Keratinocyte (primary cell): ENCODE data around the gene CPEB2. TPM values are rescaled to one million over a fixed set of nuclear protein-coding genes. Genes with fewer than 3 reads are reported as not detected.
"Not testable (repeated sequence)": the region's sequence is repeated elsewhere in the genome, so short reads cannot be mapped to it uniquely, and the experiment has no call there.

ENCODE experiments used
- DNase-seq: peaks from one replicate; pipeline ENCODE4 v3.0.0-alpha.2; 2011; ENCODE audit warnings: low read depth, missing footprints, low spot score
- FAIRE-seq: peaks from 2 replicates; lab custom pipeline; 2011; peaks lifted over from hg19 to GRCh38; lab: Jason Lieb, UNC
- H2AFZ ChIP-seq: 2 replicates; pipeline ENCODE4 v1.6.0; 2012; ENCODE audit warnings: low read length, control low read depth, inconsistent platforms; ENCODE audit not compliant: control insufficient read depth
- H3K27ac ChIP-seq: 2 replicates; pipeline ENCODE4 v1.5.1; 2011; ENCODE audit warnings: low read length; ENCODE audit not compliant: control insufficient read depth, insufficient read depth
- H3K27me3 ChIP-seq: 3 replicates; pipeline ENCODE4 v1.6.0; 2011; ENCODE audit warnings: low read length; ENCODE audit not compliant: control insufficient read depth, insufficient read depth; ENCODE audit errors: extremely low read depth
- H3K36me3 ChIP-seq, 2 experiments: 2 replicates in 1 of 2; 3 replicates in 1 of 2; pipeline ENCODE4 v1.5.1; 2011; ENCODE audit warnings: low read length in 2 of 2, mild to moderate bottlenecking in 1 of 2; ENCODE audit not compliant: control insufficient read depth in 2 of 2, insufficient read depth in 2 of 2; ENCODE audit errors: extremely low read depth in 1 of 2
- H3K4me1 ChIP-seq: 3 replicates; pipeline ENCODE4 v1.5.1; 2011; ENCODE audit warnings: low read length; ENCODE audit not compliant: control insufficient read depth, insufficient read depth; ENCODE audit errors: extremely low read depth
- H3K4me2 ChIP-seq: 3 replicates; pipeline ENCODE4 v1.6.0; 2011; ENCODE audit warnings: low read depth, low read length; ENCODE audit not compliant: control insufficient read depth, insufficient read depth; ENCODE audit errors: extremely low read depth
- H3K4me3 ChIP-seq, 3 experiments: fragments of 200-600 bp in 1 of 3; sonication (generic) in 1 of 3; 2 replicates in 2 of 3; 3 replicates in 1 of 3; pipeline ENCODE4 v1.5.1; 2011 to 2016; ENCODE audit warnings: low read length in 3 of 3, mild to moderate bottlenecking in 3 of 3, control low read depth in 2 of 3, inconsistent platforms in 1 of 3, low read depth in 1 of 3, mixed read lengths in 1 of 3, mixed run types in 1 of 3, moderate library complexity in 1 of 3; ENCODE audit not compliant: control insufficient read depth in 2 of 3, insufficient read depth in 2 of 3; ENCODE audit errors: extremely low read depth in 1 of 3
- H3K79me2 ChIP-seq: 2 replicates; pipeline ENCODE4 v1.6.0; 2012; ENCODE audit warnings: low read length; ENCODE audit not compliant: control insufficient read depth, insufficient read depth
- H3K9ac ChIP-seq: 3 replicates; pipeline ENCODE4 v1.6.0; 2011; ENCODE audit warnings: low read length; ENCODE audit not compliant: control insufficient read depth, insufficient read depth; ENCODE audit errors: extremely low read depth
- H3K9me1 ChIP-seq: 3 replicates; pipeline ENCODE4 v1.6.0; 2011; ENCODE audit warnings: low read length; ENCODE audit not compliant: control insufficient read depth, insufficient read depth; ENCODE audit errors: extremely low read depth
- H3K9me3 ChIP-seq: 2 replicates; pipeline ENCODE4 v1.5.1; 2012; ENCODE audit warnings: low read depth, low read length; ENCODE audit not compliant: control insufficient read depth
- H4K20me1 ChIP-seq: 3 replicates; pipeline ENCODE4 v1.6.0; 2011; ENCODE audit warnings: low read length; ENCODE audit not compliant: control insufficient read depth, insufficient read depth; ENCODE audit errors: extremely low read depth
- EZH2 ChIP-seq: IDR thresholded peaks from one replicate; pipeline ENCODE4 v1.6.1; 2012; ENCODE audit warnings: inconsistent platforms, mild to moderate bottlenecking, low read length, moderate library complexity
- dilution Hi-C: fragments of 300-500 bp; cut with MboI; formaldehyde crosslinking; loops from one replicate; pipeline ENCODE4 v1.7.0; 2020; ENCODE audit warnings: low sequenced_read_pairs; ENCODE audit not compliant: extremely low pct_ligation_motif_present
- polyA plus RNA-seq, 5 experiments: library from polyadenylated mRNA; depleted of rRNA in 3 of 5; stranded (reverse) in 3 of 5; stranded (forward) in 1 of 5; unstranded in 1 of 5; fragments of >200 nt; gene quantifications; 1 replicate in 1 of 5; 2 replicates in 3 of 5; 3 replicates in 1 of 5; pipeline versions ENCODE4 v1.2.1 to v1.2.3, GENCODE V29; 2011 to 2012; ENCODE audit warnings: missing spikeins in 2 of 5, low read depth in 1 of 5, low replicate concordance in 1 of 5
- TF ChIP-seq, protein P1 (sequence below), 3 experiments: IDR thresholded peaks in 1 of 3; conservative IDR thresholded peaks in 1 of 3; optimal IDR thresholded peaks in 1 of 3; 2 replicates in 2 of 3; 3 replicates in 1 of 3; pipeline versions ENCODE3 to v1.5.1; 2011; ENCODE audit warnings: low read length in 3 of 3, mild to moderate bottlenecking in 3 of 3, moderate library complexity in 2 of 3, control low read depth in 1 of 3, inconsistent platforms in 1 of 3; ENCODE audit not compliant: insufficient read depth in 2 of 3; ENCODE audit errors: extremely low read depth in 1 of 3

CPEB2 gene
- polyA plus RNA-seq, 1 donor (not counting 4 experiments of a cell fraction or from before 2014, with no cell fraction given): 15.1 TPM

DNA sequence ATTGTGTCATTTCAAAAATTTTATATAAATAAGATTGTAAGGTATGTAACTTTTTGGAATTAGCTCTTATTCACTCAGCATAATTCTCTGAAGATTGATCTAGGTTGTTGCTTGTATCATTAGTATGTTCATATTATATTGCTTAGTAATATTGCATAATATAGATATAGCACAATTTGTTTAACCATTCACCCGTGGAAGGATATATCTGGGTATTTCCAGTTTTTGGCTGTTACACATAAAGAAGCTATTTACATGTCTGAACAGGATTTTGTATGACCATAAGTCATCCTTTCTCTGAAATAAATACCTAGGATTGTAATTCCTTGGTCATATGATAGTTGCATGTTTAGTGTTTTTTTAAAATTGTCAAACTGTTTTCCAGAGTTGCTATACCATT lies 82.5 kb downstream of the CPEB2 start:
- no peak for FAIRE-seq

DNA sequence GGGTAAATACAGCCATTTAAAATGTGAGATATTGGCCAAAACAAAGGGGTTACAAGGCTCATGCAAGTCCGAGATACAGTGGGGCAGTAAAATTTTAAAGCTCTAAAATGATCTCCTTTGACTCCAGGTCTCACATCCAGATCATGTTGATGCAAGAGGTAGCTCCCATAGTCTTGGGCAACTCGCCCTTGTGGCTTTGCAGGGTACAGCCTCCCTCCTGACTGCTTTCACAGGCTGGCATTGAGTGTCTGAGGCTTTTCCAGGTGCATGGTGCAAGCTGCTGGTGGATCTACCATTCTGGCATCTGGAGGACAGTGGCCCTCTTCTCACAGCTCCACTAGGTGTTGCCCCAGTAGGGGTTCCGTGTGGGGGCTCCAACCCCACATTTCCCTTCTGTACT lies 83.5 kb downstream of the CPEB2 start:
- H3K27me3 ChIP-seq, FAIRE-seq, H3K27ac ChIP-seq, H3K4me3 ChIP-seq, DNase-seq, H3K36me3 ChIP-seq, H3K4me2 ChIP-seq, H4K20me1 ChIP-seq, H3K9me1 ChIP-seq, dilution Hi-C loops, H3K9ac ChIP-seq, H3K4me1 ChIP-seq, H2AFZ ChIP-seq, H3K79me2 ChIP-seq, H3K9me3 ChIP-seq: not testable (repeated sequence)

More for the DNA sequence above, 82.5 kb downstream of the CPEB2 start:
- H3K79me2 ChIP-seq: no peaks in the 10 kb centered on the region
- no peak for DNase-seq
- H3K9ac ChIP-seq: no peak overlapping the region
- no peaks in the 10 kb centered on the region for H3K36me3 ChIP-seq
- TF ChIP-seq, protein P1, sequence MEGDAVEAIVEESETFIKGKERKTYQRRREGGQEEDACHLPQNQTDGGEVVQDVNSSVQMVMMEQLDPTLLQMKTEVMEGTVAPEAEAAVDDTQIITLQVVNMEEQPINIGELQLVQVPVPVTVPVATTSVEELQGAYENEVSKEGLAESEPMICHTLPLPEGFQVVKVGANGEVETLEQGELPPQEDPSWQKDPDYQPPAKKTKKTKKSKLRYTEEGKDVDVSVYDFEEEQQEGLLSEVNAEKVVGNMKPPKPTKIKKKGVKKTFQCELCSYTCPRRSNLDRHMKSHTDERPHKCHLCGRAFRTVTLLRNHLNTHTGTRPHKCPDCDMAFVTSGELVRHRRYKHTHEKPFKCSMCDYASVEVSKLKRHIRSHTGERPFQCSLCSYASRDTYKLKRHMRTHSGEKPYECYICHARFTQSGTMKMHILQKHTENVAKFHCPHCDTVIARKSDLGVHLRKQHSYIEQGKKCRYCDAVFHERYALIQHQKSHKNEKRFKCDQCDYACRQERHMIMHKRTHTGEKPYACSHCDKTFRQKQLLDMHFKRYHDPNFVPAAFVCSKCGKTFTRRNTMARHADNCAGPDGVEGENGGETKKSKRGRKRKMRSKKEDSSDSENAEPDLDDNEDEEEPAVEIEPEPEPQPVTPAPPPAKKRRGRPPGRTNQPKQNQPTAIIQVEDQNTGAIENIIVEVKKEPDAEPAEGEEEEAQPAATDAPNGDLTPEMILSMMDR (optimal IDR thresholded peaks at IDR 0.05 in 1 of 3, IDR thresholded peaks at IDR 0.05 in 1 of 3, conservative IDR thresholded peaks at IDR 0.05 in 1 of 3; ENCODE audit: extremely low read depth in 1 of 3, insufficient read depth in 2 of 3, low read length in 3 of 3): no peak
- no peak for TF ChIP-seq EZH2
- no peak overlapping the region for H3K27ac ChIP-seq
- H3K4me1 ChIP-seq: no peaks in the 10 kb centered on the region
- H3K4me3 ChIP-seq: no peak overlapping the region
- H3K27me3 ChIP-seq: no peaks in the 10 kb centered on the region
- no peak overlapping the region for H3K4me2 ChIP-seq
- dilution Hi-C loops: no loop called here
- no peaks in the 10 kb centered on the region for H4K20me1 ChIP-seq
- no peak overlapping the region for H2AFZ ChIP-seq
- H3K9me1 ChIP-seq: no peaks in the 10 kb centered on the region
- H3K9me3 ChIP-seq: no peaks in the 10 kb centered on the region

DNA sequence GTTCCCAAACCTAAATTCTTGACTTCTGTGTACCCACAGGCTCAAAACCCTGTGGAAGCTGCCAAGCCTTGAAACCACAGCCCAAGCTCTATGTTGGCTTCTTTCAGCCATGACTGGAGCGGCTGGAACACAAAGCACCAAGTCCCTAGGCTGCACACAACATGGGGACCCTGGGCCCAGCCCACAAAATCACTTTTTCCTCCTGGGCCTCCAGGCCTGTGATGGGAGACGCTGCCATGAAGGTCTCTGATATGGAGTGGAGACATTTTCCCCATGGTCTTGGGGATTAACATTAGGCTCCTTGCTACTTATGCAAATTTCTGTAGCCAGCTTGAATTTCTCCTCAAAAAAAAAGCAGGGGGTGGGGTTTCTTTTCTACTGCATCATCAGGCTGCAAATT lies 84.0 kb downstream of the CPEB2 start:
- H3K4me2 ChIP-seq, DNase-seq, H3K79me2 ChIP-seq, H3K9me3 ChIP-seq, H3K9ac ChIP-seq, H3K36me3 ChIP-seq, FAIRE-seq, H4K20me1 ChIP-seq, H3K4me3 ChIP-seq, H3K4me1 ChIP-seq, dilution Hi-C loops, H3K27ac ChIP-seq, H2AFZ ChIP-seq, H3K9me1 ChIP-seq, H3K27me3 ChIP-seq: not testable (repeated sequence)
